Right lobe of liver (tissue), 6 donors: ENCODE measurements around the gene UNC13B. TPM values are rescaled to one million over a fixed set of nuclear protein-coding genes. Genes with fewer than 3 reads are reported as not detected.

Source experiments
- ATAC-seq, 4 donors: fragments of 200-7000 bp; cut with Tn5 transposase; one replicate each; pipeline ENCODE4 v1.9.1; 2020; ENCODE audit warnings: mild to moderate bottlenecking in 4 of 4, moderate library complexity in 4 of 4
- DNase-seq, 3 donors: peaks; one replicate each; pipeline ENCODE4 v3.0.0-alpha.2; 2020
- H3K27ac ChIP-seq, 3 donors: fragments of 200-600 bp; one replicate each; pipeline ENCODE4 v1.8.0; 2022
- H3K27me3 ChIP-seq, 2 donors: fragments of 200-600 bp; one replicate each; pipeline ENCODE4 v1.8.0; 2022
- H3K36me3 ChIP-seq, 4 donors: fragments of 200-600 bp; sonication (generic) in 1 of 4; one replicate each; pipeline versions ENCODE4 v1.5.1 to v1.8.0; 2017 to 2022; ENCODE audit warnings: control low read depth in 1 of 4
- H3K4me1 ChIP-seq, 4 donors: fragments of 200-600 bp; sonication (generic) in 1 of 4; one replicate each; pipeline versions ENCODE4 v1.5.1 to v1.8.0; 2017 to 2022; ENCODE audit warnings: control low read depth in 1 of 4
- H3K4me3 ChIP-seq, 3 donors: fragments of 200-600 bp; one replicate each; pipeline ENCODE4 v1.8.0; 2022
- H3K9me3 ChIP-seq, 4 donors: fragments of 200-600 bp; sonication (generic) in 1 of 4; one replicate each; pipeline versions ENCODE4 v1.5.1 to v1.8.0; 2017 to 2022; ENCODE audit warnings: control low read depth in 1 of 4
- POLR2A ChIP-seq: fragments of 450-650 bp; IDR thresholded peaks from one replicate; pipeline ENCODE4 v1.6.1; 2017; ENCODE audit warnings: antibody characterized with exemption, mild to moderate bottlenecking
- whole genome bisulfite sequencing: methylation state at CpG from one replicate; pipeline ENCODE4 v1.1.6; 2018; ENCODE audit warnings: low coverage, low lambda C conversion rate; ENCODE audit not compliant: insufficient coverage; ENCODE audit errors: missing lambda C conversion rate; 5-methylcytosine and 5-hydroxymethylcytosine counted together
- intact Hi-C, 2 donors: fragments of 100-400 bp; cut with DNase I; formaldehyde crosslinking; loops; one replicate each; pipeline versions ENCODE4 v1.11.2 to v1.14.1; 2022
- total RNA-seq, 6 experiments: library from RNA; depleted of rRNA in 2 of 6; stranded (reverse); fragments of >200 nt in 2 of 6; fragmentation: NEBNext Ultra II Directional in 3 of 6; extraction: Animal tissue kit (Norgen Biotek cat#: 25700) in 3 of 6; gene quantifications; one replicate each; pipeline versions ENCODE4 v1.1.0 to v1.2.4, GENCODE V29; 2016 to 2023
- TF ChIP-seq, protein P1 (sequence below), 4 donors: fragments of 200-600 bp in 3 of 4; fragments of 450-650 bp in 1 of 4; IDR thresholded peaks; one replicate each; pipeline versions ENCODE4 v1.5.1 to v1.8.0; 2016 to 2022; ENCODE audit warnings: antibody characterized with exemption in 4 of 4, mild to moderate bottlenecking in 2 of 4
- donor health status: DM: no; HTN: yes; CAD: no.
- donor health status: DM: no; HTN: no; CAD: no.
- donor health status: DM: no; HTN: no; CAD: no.
- donor health status: DM: no; HTN: yes; CAD: no.
- donor health status: DM: no; HTN: yes; CAD: no.

The UNC13B gene
- total RNA-seq, 6 experiments from 2014 or later: 14.5 to 23.0 (median 20.7) TPM

- H3K27me3 ChIP-seq: no peaks in the 10 kb centered on the region
- no peaks in the 10 kb centered on the region for H3K4me1 ChIP-seq
- no peak overlapping the region for H3K4me3 ChIP-seq
- WGBS: 83% methylated on average over 1 of the region's 2 CpGs
- intact Hi-C loops: no loop called here
- H3K27ac ChIP-seq: no peak overlapping the region
- ATAC-seq (no peak), DNase-seq (no peak)
- no peaks in the 10 kb centered on the region for H3K36me3 ChIP-seq
- TF ChIP-seq POLR2A: no peak
- TF ChIP-seq, protein P1, sequence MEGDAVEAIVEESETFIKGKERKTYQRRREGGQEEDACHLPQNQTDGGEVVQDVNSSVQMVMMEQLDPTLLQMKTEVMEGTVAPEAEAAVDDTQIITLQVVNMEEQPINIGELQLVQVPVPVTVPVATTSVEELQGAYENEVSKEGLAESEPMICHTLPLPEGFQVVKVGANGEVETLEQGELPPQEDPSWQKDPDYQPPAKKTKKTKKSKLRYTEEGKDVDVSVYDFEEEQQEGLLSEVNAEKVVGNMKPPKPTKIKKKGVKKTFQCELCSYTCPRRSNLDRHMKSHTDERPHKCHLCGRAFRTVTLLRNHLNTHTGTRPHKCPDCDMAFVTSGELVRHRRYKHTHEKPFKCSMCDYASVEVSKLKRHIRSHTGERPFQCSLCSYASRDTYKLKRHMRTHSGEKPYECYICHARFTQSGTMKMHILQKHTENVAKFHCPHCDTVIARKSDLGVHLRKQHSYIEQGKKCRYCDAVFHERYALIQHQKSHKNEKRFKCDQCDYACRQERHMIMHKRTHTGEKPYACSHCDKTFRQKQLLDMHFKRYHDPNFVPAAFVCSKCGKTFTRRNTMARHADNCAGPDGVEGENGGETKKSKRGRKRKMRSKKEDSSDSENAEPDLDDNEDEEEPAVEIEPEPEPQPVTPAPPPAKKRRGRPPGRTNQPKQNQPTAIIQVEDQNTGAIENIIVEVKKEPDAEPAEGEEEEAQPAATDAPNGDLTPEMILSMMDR (IDR thresholded peaks at IDR 0.05): no peak
- H3K9me3 ChIP-seq: no peaks in the 10 kb centered on the region
Measured at GRCh38 chr9:35338086-35338485, 176.3 kb downstream of the UNC13B start.

DNA sequence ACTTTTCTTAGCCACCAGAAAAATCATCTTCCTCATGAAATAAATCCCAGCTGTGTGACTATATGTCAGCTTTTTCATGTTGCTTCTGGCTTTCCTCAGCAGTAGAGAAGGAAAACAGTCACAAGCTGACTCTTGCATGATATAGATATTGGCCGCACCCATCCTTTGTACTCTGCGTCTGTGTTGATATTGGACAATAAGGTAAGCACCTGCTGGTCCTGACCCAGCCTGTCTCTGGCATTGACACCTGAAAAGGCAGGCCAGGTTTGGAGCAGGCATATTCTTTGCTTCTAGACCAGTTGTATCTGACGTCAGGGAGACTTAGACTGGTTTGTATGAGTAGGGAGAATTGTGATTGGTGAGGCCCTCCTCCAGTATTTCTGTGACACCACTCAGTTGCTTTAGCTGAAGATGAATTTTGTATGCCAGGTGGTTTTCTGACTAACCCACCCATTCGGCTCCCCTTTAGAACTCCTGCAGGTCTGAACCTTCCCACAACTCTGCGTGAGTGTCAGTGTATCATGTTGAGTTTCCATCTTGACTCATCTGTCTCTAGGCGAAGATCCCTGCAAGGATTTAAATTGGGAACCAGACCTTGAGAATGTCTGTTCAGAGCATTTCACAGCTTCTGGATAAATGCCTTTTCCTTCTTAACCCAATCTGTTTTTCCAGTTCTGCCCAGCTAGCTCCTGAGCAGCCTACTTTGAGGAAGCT lies 176.9 kb downstream of the UNC13B start:
- DNase-seq (no peak), ATAC-seq (no peak)
- no peaks in the 10 kb centered on the region for H3K9me3 ChIP-seq
- no peaks in the 10 kb centered on the region for H3K27me3 ChIP-seq
- H3K36me3 ChIP-seq: no peaks in the 10 kb centered on the region
- H3K4me3 ChIP-seq: no peak overlapping the region
- TF ChIP-seq, protein P1 (IDR thresholded peaks at IDR 0.05): no peak
- TF ChIP-seq POLR2A: no peak
- no peaks in the 10 kb centered on the region for H3K4me1 ChIP-seq
- 91% methylated on average over 4 of the region's 6 CpGs for WGBS
- no peak overlapping the region for H3K27ac ChIP-seq
- intact Hi-C loops: no loop called here

- no peak for ATAC-seq
- no peak for DNase-seq
- intact Hi-C loops: no loop called here
- WGBS: 100% methylated on average over 1 of the region's 1 CpG
- Histone ChIP-seq H3K9me3 (no peaks in the 10 kb centered on the region), H3K4me3 (no peak overlapping the region), H3K27ac (no peak overlapping the region), H3K4me1 (no peaks in the 10 kb centered on the region), H3K36me3 (no peaks in the 10 kb centered on the region), H3K27me3 (no peaks in the 10 kb centered on the region)
- TF ChIP-seq POLR2A: no peak
- TF ChIP-seq, protein P1 (IDR thresholded peaks at IDR 0.05): no peak
Measured at GRCh38 chr9:35340046-35340445, 178.2 kb downstream of the UNC13B start.

DNA sequence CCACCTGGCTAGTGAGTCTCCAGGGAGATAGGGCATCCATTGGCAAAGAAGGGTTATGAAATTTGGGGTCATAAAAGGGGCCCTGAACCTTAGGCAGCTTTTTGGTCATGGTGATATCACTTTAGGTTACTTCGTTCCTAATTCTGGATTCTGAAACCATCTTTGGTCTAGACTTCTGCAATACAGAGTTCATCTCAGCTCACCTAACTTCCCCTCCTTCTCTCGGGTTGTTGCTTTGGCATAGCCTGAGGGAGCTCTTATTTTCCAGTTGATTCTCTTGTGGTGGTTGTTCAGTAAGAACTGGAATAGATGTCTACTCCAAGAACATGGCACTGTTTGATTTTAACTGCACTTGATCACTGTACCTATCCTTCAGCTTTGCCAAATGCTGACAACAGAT lies 179.2 kb downstream of the UNC13B start:
- no peak for TF ChIP-seq POLR2A
- no peak for DNase-seq
- no peaks in the 10 kb centered on the region for H3K36me3 ChIP-seq
- H3K4me1 ChIP-seq: no peaks in the 10 kb centered on the region
- intact Hi-C loops: no loop called here
- H3K4me3 ChIP-seq: no peak overlapping the region
- ATAC-seq: no peak
- H3K27me3 ChIP-seq: no peaks in the 10 kb centered on the region
- 71% methylated on average over 2 of the region's 2 CpGs for WGBS
- H3K27ac ChIP-seq: no peak overlapping the region
- no peaks in the 10 kb centered on the region for H3K9me3 ChIP-seq

DNA sequence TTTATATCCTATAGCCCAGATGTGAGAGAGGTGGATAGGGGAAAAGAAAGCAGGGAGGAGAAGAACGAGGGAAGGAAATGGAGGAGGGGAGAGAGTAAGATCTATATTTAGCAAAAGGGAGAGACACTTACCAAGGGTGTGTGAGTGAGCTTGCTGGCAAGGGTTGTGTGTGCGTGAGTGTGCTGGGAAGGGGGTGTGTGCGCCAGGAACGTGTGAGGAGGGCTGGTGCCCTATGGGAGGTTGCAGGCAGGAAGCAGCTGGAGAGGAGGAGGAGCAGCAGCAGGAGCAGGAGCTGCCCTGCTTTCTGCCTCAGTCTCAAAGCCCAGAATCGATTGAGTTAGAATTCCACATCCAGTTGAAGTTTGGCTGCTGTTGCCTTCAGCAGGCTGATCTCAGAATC lies 179.8 kb downstream of the UNC13B start:
- Histone ChIP-seq H3K9me3 (no peaks in the 10 kb centered on the region), H3K36me3 (no peaks in the 10 kb centered on the region), H3K4me3 (no peak overlapping the region), H3K27me3 (no peaks in the 10 kb centered on the region), H3K27ac (no peak overlapping the region), H3K4me1 (no peaks in the 10 kb centered on the region)
- DNase-seq (no peak), ATAC-seq (peak in 3 of 4 donors; percentile 15 to 28 (median 25))
- intact Hi-C loops: no loop called here
- WGBS: 41% methylated on average over 4 of the region's 5 CpGs
- no peak for TF ChIP-seq POLR2A
- TF ChIP-seq, protein P1 (IDR thresholded peaks at IDR 0.05): no peak
